Smooth muscle cell (in vitro differentiated cells): ENCODE results near the gene TAGLN3. TPM values are rescaled to one million over a fixed set of nuclear protein-coding genes. Genes with fewer than 3 reads are reported as not detected.

Experiments used
- DNase-seq: peaks from one replicate; lab custom pipeline; 2025; ENCODE audit not compliant: unreplicated experiment; lab: John Stamatoyannopoulos, UW
- H2AFZ ChIP-seq: fragments of 200-600 bp; sonication (generic); 2 replicates; pipeline ENCODE4 v1.6.0; 2016; ENCODE audit warnings: antibody characterized with exemption, low read depth, mild to moderate bottlenecking
- H3F3A ChIP-seq: fragments of 200-600 bp; sonication (generic); 2 replicates; pipeline ENCODE4 v1.6.0; 2017; ENCODE audit warnings: antibody characterized with exemption, low read depth
- H3K27ac ChIP-seq: fragments of 200-600 bp; sonication (generic); 2 replicates; pipeline ENCODE4 v1.5.1; 2016; ENCODE audit warnings: low read depth, mild to moderate bottlenecking
- H3K27me3 ChIP-seq: fragments of 200-600 bp; sonication (generic); 2 replicates; pipeline ENCODE4 v1.6.1; 2016; ENCODE audit warnings: low read depth, mild to moderate bottlenecking
- H3K36me3 ChIP-seq: fragments of 200-600 bp; sonication (generic); 2 replicates; pipeline ENCODE4 v1.5.1; 2016; ENCODE audit warnings: low read depth
- H3K4me1 ChIP-seq: fragments of 200-600 bp; sonication (generic); 2 replicates; pipeline ENCODE4 v1.5.1; 2016; ENCODE audit warnings: low read depth
- H3K4me2 ChIP-seq: fragments of 200-600 bp; sonication (generic); 2 replicates; pipeline ENCODE4 v1.6.0; 2016; ENCODE audit warnings: mild to moderate bottlenecking
- H3K4me3 ChIP-seq: fragments of 200-600 bp; sonication (generic); 2 replicates; pipeline ENCODE4 v1.5.1; 2016; ENCODE audit warnings: mild to moderate bottlenecking
- H3K79me2 ChIP-seq: fragments of 200-600 bp; sonication (generic); 2 replicates; pipeline ENCODE4 v1.6.0; 2016; ENCODE audit warnings: low read depth, mild to moderate bottlenecking
- H3K9ac ChIP-seq: fragments of 200-600 bp; sonication (generic); 2 replicates; pipeline ENCODE4 v1.6.0; 2016; ENCODE audit warnings: low read depth
- H3K9me3 ChIP-seq: fragments of 200-600 bp; sonication (generic); replicated peaks from 2 replicates; pipeline ENCODE4 v1.5.1; 2016; ENCODE audit warnings: low read depth
- H4K20me1 ChIP-seq: fragments of 200-600 bp; sonication (generic); 2 replicates; pipeline ENCODE4 v1.6.0; 2016; ENCODE audit warnings: low read depth
- WGBS: methylation state at CpG from one replicate; pipeline ENCODE4 v1.1.7; 2016; ENCODE audit warnings: low lambda C conversion rate; 5-methylcytosine and 5-hydroxymethylcytosine counted together
- polyA plus RNA-seq: library from polyadenylated mRNA; unstranded; fragments of >200 nt; fragmentation: Nextera tagmentation; extraction: Ambion mirVana; gene quantifications from 2 replicates; pipeline ENCODE4 v1.2.1, GENCODE V29; 2016
- total RNA-seq: library from RNA; depleted of rRNA; stranded (reverse); fragments of >200 nt; gene quantifications from 2 replicates; pipeline ENCODE4 v1.2.3, GENCODE V29; 2014
- TF ChIP-seq, protein P1 (sequence below): fragments of 200-600 bp; sonication (generic); IDR thresholded peaks from 2 replicates; pipeline ENCODE4 v1.5.1; 2017; ENCODE audit warnings: borderline replicate concordance, mild to moderate bottlenecking, antibody characterized with exemption; ENCODE audit not compliant: insufficient read depth, poor library complexity, severe bottlenecking

TAGLN3 gene
- 1.5 and 2.1 TPM in 2 replicates for total RNA-seq
- polyA plus RNA-seq, result 0.97 and 2.5 TPM in 2 replicates

DNA sequence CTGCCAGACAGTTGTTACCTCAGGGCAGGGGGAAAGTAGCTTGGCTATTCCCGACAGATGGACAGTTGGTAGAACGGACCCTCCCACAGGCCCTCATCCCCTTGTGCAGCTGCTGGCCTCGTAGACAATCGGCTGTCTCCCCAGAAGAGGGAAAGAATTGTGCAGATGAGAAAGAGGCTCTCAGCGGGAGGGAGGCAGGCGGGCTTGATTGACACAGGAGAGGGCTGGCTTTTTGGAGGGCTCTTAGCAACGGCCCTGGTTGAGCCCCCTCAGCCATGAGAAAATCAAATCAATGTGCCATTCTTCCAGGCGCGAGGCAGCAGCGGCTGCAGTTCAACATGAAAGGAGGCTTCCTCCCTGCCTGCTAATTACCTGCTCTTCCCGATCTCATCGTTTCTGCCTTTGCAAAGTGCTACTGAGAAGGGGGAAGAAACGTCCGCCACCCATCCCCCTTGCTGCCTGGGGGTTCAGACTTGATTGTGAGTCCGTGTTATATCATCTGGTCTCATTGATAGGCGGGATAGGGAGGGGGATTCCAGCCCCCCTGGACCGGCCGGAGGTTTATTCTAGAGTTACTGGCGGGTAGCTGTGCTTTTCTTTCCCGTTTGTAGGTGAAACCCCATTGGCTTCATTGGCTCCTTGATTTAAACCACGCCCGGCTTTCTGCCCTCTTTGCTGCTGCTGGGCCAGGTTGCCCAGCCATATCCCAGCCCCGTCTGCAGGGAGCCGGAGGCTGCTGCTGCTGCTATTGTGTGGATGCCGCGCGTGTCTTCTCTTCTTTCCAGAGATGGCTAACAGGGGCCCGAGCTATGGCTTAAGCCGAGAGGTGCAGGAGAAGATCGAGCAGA lies at the start of gene TAGLN3:
TSS of gene TAGLN3 (plus strand) at position 287 of the 848 bp plus-strand sequence. CDS start at position 788, 501 bp downstream.
- no peak for DNase-seq
- Histone ChIP-seq H3K4me3 (peak within 1 kb of the TSS; percentile 55), H3K4me1 (peaks cover 17% of the 10 kb centered on the region), H4K20me1 (no peaks in the 10 kb centered on the region), H3F3A (no peaks in the 10 kb centered on the region), H3K27me3 (peaks cover 15% of the 10 kb centered on the region), H3K36me3 (no peaks in the 10 kb centered on the region), H3K27ac (no peak within 1 kb of the TSS), H3K9ac (no peak within 1 kb of the TSS), H2AFZ (peak within 1 kb of the TSS; percentile 79), H3K9me3 (no peaks in the 10 kb centered on the region), H3K4me2 (peak within 1 kb of the TSS; percentile 92), H3K79me2 (no peaks in the 10 kb centered on the region)
- WGBS, result 4% methylated on average over 30 of the region's 30 CpGs
- TF ChIP-seq, protein P1, sequence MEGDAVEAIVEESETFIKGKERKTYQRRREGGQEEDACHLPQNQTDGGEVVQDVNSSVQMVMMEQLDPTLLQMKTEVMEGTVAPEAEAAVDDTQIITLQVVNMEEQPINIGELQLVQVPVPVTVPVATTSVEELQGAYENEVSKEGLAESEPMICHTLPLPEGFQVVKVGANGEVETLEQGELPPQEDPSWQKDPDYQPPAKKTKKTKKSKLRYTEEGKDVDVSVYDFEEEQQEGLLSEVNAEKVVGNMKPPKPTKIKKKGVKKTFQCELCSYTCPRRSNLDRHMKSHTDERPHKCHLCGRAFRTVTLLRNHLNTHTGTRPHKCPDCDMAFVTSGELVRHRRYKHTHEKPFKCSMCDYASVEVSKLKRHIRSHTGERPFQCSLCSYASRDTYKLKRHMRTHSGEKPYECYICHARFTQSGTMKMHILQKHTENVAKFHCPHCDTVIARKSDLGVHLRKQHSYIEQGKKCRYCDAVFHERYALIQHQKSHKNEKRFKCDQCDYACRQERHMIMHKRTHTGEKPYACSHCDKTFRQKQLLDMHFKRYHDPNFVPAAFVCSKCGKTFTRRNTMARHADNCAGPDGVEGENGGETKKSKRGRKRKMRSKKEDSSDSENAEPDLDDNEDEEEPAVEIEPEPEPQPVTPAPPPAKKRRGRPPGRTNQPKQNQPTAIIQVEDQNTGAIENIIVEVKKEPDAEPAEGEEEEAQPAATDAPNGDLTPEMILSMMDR, result no peak

DNA sequence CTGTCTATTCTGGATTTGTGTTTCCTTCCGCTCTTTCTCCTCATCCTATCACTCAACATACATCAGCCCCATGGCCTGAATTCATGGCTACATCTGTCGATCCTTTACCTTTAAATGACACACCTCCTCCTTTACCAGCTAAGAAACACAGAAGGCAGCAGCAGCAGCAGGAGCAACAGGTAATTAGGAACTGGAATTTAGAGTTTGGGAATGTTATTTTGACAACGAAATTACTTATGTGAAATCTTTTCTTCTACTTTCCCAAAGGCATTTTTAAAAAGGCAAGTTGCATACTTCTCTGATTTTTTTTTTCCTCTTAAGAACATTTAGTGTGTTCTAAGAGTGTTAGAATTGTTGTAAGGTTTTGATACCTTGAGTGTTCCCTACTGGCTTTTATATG lies 49.0 kb upstream of the TAGLN3 start:
- no peak overlapping the region for H2AFZ ChIP-seq
- no peaks in the 10 kb centered on the region for H3F3A ChIP-seq
- H3K27me3 ChIP-seq, result no peaks in the 10 kb centered on the region
- 92% methylated on average over 3 of the region's 3 CpGs for WGBS
- H3K4me3 ChIP-seq, result no peak overlapping the region
- DNase-seq, result no peak
- H4K20me1 ChIP-seq, result no peaks in the 10 kb centered on the region
- TF ChIP-seq, protein P1, result no peak
- H3K4me2 ChIP-seq, result no peak overlapping the region
- H3K4me1 ChIP-seq, result peaks cover 4% of the 10 kb centered on the region
- H3K9ac ChIP-seq, result no peak overlapping the region
- H3K36me3 ChIP-seq, result peaks cover 18% of the 10 kb centered on the region
- H3K79me2 ChIP-seq, result peaks cover 3% of the 10 kb centered on the region
- no peaks in the 10 kb centered on the region for H3K9me3 ChIP-seq
- no peak overlapping the region for H3K27ac ChIP-seq

- H3F3A ChIP-seq, result no peaks in the 10 kb centered on the region
- 96% methylated on average over 2 of the region's 2 CpGs for WGBS
- peaks cover 12% of the 10 kb centered on the region for H3K36me3 ChIP-seq
- H3K79me2 ChIP-seq, result peaks cover 3% of the 10 kb centered on the region
- DNase-seq, result no peak
- H3K27me3 ChIP-seq, result no peaks in the 10 kb centered on the region
- H3K4me2 ChIP-seq, result no peak overlapping the region
- H3K9me3 ChIP-seq, result no peaks in the 10 kb centered on the region
- no peak overlapping the region for H3K4me3 ChIP-seq
- peaks cover 4% of the 10 kb centered on the region for H3K4me1 ChIP-seq
- TF ChIP-seq, protein P1, result no peak
- H3K27ac ChIP-seq, result no peak overlapping the region
- no peak overlapping the region for H3K9ac ChIP-seq
- H4K20me1 ChIP-seq, result no peaks in the 10 kb centered on the region
- no peak overlapping the region for H2AFZ ChIP-seq
Measured at GRCh38 chr3:111951032-111951431, 47.7 kb upstream of the TAGLN3 start.
